NOMO-1 treated with dmso at 0.1 percent for 144 hours (cell line): Measurements from ENCODE around the gene ABCA3.

Experiments
- DNase-seq: peaks from one replicate; lab custom pipeline; 2025; ENCODE audit not compliant: unreplicated experiment; lab: John Stamatoyannopoulos, UW

Gene ABCA3

GRCh38 chr16:2357331-2357730 lies 16.8 kb upstream of the ABCA3 start:
- no peak for DNase-seq

DNA sequence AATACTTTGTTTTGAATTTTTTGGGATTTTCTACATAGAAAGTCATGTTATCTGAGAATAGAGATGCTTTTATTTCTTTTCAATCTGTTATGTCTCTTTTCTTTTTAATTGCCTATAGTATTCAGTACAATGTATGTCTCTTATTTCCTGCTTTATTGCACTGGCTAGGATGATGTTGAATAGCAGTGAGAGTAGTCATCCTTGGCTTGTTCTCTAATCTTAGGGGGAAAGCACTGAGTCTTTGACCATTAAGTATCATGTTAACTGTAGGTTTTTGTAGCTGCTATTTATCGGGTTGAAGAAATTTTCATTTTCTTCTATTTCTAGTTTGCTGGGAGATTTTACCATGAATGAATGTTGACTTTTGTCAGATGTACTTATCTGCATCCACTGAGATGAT lies 10.0 kb upstream of the ABCA3 start:
- DNase-seq, result no peak

- no peak for DNase-seq
Observed at GRCh38 chr16:2343211-2343610, 2.7 kb upstream of the ABCA3 start.

GRCh38 chr16:2341456-2342447 lies 1.2 kb upstream of the ABCA3 start:
- DNase-seq, result no peak

DNA sequence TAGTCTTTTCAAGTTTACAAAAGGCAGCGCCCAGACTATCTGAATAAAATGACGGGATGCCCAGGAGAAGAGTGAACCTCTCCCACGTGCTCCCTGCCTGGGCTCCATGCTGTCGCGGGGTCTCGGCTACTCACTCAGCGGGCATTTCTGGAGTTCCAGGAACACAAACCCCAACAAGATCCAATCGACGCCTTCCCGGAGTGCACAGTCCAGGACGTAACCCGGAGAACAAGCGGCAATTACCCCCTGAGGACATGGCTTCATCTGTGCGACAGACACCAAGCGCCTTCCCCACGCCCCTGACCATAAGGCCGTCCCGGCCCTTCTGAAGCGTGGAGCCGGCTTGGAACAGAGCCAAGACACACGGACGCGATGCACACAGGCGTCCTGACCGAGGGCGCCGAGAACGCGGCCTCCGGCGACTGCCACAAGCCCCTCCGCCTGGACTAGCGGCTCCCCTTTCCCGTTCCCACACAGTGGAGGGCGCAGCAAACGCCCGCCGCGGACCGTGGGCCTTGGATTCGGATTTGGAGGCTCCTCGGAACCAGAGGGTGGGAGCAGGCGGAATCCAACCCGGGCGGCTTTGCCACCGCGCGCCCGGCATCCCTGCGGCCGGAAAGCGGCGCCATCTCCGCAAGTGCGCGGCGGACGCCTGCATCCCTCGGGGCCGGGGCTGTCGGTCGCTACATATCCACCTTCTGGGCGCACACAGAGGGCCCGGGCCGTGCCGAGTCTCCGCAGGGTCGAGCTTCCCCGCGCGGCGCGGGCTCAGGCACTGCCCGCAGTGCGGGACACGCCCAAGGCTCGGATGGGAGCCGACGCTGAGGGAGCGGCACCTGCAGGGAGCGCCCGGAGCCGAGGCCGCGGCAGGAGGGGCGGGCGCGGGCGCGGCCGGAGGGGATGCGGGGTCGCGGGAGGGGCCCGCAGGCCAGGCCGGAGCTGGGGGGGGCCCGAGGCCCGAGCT lies 725 bp downstream of the ABCA3 start:
- DNase-seq, result no peak

- DNase-seq, result no peak
Observed at GRCh38 chr16:2337431-2338296, 2.9 kb downstream of the ABCA3 start.

- no peak for DNase-seq
Observed at GRCh38 chr16:2335286-2335895, 5.1 kb downstream of the ABCA3 start.

DNA sequence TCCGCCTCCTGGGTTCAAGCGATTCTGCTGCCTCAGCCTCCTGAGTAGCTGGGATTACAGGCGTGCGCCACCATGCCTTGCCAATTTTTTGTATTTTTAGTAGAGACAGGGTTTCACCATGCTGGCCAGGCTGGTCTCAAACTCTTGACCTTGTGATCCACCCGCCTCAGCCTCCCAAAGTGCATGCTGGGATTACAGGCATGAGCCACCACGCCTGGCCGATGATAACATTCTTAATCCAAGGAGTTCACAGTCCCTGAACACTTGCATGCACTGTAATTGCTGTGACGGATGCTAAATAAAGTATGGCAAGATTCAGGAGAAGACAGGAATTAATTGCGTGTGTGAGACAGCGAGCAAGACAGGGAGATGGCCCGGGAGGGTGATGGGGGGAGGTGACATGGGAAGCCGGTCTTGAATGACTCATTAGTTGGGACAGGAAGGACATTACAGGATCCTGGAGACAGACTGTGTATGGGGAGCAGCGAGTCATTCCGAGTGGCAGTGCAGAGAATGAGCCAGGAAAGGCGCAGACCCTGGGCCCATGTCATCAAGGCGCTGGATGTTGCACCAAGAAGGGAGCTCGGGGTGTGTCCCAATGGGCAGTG lies 6.7 kb downstream of the ABCA3 start:
- DNase-seq, result no peak

DNA sequence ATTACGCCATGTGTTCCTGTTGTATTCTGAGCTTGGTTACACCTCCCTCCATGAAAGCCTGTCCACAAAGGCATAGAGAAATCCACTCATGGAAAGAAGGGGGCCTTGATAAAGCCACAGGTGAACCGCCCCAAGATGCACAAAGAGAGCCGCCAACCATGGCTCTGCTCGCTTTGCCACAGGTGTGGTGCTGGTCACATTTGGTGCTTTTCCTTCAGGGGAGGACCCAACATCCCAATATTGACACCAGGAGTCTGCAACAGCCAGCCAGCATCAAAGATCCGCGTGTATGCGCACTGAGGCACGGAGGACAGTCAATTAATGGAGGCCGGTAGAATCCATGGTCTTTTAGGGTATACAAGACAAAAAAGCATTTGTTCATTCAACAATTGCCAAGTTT lies 7.3 kb downstream of the ABCA3 start:
- DNase-seq, result no peak

DNA sequence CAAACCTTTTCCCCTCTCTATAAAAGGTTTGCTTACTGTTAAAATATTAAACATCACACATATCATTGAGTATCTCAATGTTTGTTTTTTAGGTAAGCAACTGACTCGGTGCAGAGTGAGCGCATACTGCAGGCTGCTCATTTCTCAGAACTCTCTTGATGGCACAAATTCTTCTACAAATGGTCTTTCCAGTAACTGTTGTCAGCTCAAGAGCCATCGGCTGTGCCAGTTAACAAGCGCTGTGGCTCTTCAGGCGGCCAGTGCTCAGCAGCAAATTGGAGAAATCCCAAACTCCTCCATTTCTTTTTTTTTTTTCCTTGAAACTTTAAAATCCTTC lies 8.6 kb downstream of the ABCA3 start:
- no peak for DNase-seq

GRCh38 chr16:2331199-2331930 lies 9.2 kb downstream of the ABCA3 start:
- no peak for DNase-seq

- no peak for DNase-seq
Observed at GRCh38 chr16:2329532-2329931, 11.0 kb downstream of the ABCA3 start.

DNA sequence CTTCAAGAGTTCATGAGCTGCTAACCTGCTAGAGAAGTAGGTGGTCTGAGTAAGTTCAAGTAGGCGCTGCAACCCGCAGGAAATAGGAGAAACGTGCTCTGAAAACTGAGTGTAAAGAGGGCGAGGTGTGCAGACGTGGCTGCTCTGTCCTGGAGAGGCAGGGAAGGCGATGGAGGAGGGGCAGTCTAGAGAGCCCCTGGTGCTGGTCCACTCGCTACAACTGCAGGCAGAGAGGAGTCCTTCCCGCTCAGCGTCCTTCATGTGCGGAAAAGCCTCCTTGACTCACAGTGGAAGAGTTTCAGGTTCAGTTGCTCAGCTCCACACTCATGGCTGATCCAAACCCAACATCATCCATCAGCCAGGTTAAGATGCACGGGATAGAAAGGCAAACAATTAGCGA lies 12.1 kb downstream of the ABCA3 start:
- DNase-seq, result no peak

GRCh38 chr16:2326191-2326590 lies 14.3 kb downstream of the ABCA3 start:
- DNase-seq, result no peak

- no peak for DNase-seq
Observed at GRCh38 chr16:2325791-2326190, 14.7 kb downstream of the ABCA3 start.

DNA sequence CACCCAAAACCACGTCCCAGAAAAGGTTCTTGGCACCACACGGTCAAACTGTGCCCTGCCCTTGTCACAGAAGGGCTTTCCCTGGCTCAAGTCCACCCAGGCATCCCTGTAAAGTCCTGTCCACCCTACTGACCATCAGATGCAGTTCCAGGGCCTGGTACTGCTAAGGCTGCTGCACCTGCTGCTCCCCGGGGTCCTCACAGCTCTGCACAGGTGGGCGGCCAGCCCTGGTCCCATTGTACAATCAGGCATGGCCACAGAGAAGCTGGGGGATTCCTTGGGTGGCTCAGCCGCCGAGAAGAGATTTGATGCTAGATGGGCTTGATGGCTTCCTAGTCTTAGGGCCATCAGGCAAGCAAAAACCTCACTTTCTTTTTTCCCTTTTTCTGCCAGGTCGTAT lies 15.3 kb downstream of the ABCA3 start:
- DNase-seq, result no peak

DNA sequence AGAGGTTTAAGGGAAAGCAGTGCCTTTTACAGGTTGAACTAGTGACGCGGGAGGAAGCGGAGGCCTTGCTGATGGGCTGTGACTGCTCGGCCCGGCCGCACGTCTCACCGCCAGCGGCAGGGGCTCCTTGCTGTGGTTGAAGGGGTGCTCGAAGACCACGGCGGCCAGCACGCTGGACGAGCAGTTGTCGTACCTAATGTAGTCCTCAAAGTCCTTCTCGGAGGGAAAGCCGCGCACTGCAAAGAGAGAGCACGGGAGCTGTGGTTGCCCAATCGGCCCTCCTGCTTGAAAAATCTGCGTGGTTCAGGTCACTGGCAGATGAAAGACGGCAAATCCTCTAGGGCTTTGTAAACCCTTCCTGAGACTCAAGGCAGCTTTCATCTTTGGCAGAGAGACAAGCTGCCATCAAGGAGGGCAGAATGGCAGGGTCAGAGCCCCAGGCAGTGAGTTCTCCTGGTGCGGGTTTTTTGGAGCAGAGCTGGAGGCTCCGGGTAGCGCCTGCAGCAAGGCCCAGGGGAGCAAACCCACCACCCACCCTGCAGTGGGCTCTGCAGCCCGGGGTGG lies 16.1 kb downstream of the ABCA3 start:
- no peak for DNase-seq

DNA sequence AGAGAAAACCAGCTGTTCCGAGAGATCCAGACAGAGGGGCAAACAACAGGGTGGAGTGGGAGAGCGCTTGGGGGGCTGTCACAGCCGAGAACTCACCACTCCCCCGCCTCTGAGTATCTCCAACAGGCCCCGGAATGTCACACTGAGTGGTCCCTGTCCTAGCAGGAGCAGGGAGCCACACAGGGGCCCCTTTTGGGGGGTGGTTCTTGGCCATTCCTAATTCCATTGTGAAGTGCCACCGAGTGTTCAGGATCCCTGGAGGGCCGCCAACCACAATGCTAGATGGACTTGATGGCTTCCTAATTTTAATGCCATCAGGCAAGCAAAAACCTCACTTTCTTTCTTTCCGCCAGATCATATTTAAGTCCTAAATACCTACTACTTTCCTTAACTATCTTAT lies 16.8 kb downstream of the ABCA3 start:
- DNase-seq, result no peak

- DNase-seq, result no peak
Observed at GRCh38 chr16:2319606-2320005, 20.9 kb downstream of the ABCA3 start.
